Calu3 (cell line): Measurements from ENCODE around the gene BRD7. TPM values are rescaled to one million over a fixed set of nuclear protein-coding genes. Genes with fewer than 3 reads are reported as not detected.

Source experiments
- BruUV-seq: library from RNA; stranded (reverse); fragments of 400-500 nt; replicated peaks from 2 replicates; lab custom pipeline; 2021; lab: Mats Ljungman, UMichigan
- CTCF ChIA-PET: fragments of 300-600 bp; sonication (Branson Sonifier 250); formaldehyde crosslinking; loops from one replicate; lab custom pipeline; 2022; ENCODE audit warnings: antibody characterized with exemption; lab: Charles Lee
- DNase-seq: peaks from one replicate; pipeline ENCODE4 v3.0.0; 2022
- H3K27ac Mint-ChIP-seq: one replicate; pipeline ENCODE4 v1.8.0; 2022; ENCODE audit warnings: mixed read lengths; ENCODE audit not compliant: unreplicated experiment
- H3K27me3 Mint-ChIP-seq: one replicate; pipeline ENCODE4 v1.8.0; 2022; ENCODE audit warnings: mixed read lengths; ENCODE audit not compliant: unreplicated experiment
- H3K36me3 Mint-ChIP-seq: one replicate; pipeline ENCODE4 v1.8.0; 2022; ENCODE audit warnings: mild to moderate bottlenecking, moderate library complexity, mixed read lengths; ENCODE audit not compliant: insufficient read depth, unreplicated experiment
- H3K4me1 Mint-ChIP-seq: one replicate; pipeline ENCODE4 v1.8.0; 2022; ENCODE audit warnings: mild to moderate bottlenecking, low read depth, mixed read lengths; ENCODE audit not compliant: unreplicated experiment
- H3K4me3 Mint-ChIP-seq: one replicate; pipeline ENCODE4 v1.8.0; 2022; ENCODE audit warnings: mild to moderate bottlenecking, low read depth, moderate library complexity, mixed read lengths; ENCODE audit not compliant: unreplicated experiment
- H3K9me3 Mint-ChIP-seq: one replicate; pipeline ENCODE4 v1.8.0; 2022; ENCODE audit warnings: low read depth, mixed read lengths; ENCODE audit not compliant: unreplicated experiment
- intact Hi-C: fragments of 100-400 bp; cut with micrococcal nuclease; formaldehyde crosslinking; loops from one replicate; pipeline ENCODE4 v1.10.0; 2022; ENCODE audit not compliant: unreplicated experiment
- total RNA-seq: library from RNA; stranded (reverse); gene quantifications from 2 replicates; pipeline ENCODE4 v1.2.3, GENCODE V29; 2022
- TF ChIP-seq, protein P1 (sequence below): fragments of 200-600 bp; IDR thresholded peaks from one replicate; pipeline ENCODE4 v1.8.0; 2022; ENCODE audit warnings: antibody characterized with exemption; ENCODE audit not compliant: unreplicated experiment

The BRD7 gene
- total RNA-seq, 1 experiment from 2014 or later: 98.7 TPM

DNA sequence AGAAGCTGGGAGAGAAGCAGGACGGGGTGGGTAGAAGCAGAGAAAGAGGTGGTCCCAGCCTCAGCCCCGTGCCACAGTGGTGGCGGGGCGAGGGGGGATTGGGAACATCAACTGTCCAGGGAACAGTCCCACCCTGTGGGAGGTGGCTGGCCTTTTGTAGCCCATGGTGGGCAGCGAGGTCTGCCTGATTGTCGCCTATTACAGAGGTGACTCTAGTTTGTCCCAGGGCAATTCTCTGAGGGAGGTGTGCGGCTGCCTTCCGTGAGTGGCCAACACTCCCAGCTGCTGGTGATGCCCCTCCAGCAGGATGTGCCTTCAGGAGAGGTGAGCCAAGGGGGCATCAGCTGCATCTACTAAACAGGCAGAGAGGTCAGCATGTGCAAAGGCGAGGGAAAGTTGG, 5.0 kb upstream of the BRD7 start:
- TF ChIP-seq, protein P1, sequence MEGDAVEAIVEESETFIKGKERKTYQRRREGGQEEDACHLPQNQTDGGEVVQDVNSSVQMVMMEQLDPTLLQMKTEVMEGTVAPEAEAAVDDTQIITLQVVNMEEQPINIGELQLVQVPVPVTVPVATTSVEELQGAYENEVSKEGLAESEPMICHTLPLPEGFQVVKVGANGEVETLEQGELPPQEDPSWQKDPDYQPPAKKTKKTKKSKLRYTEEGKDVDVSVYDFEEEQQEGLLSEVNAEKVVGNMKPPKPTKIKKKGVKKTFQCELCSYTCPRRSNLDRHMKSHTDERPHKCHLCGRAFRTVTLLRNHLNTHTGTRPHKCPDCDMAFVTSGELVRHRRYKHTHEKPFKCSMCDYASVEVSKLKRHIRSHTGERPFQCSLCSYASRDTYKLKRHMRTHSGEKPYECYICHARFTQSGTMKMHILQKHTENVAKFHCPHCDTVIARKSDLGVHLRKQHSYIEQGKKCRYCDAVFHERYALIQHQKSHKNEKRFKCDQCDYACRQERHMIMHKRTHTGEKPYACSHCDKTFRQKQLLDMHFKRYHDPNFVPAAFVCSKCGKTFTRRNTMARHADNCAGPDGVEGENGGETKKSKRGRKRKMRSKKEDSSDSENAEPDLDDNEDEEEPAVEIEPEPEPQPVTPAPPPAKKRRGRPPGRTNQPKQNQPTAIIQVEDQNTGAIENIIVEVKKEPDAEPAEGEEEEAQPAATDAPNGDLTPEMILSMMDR: no peak
- DNase-seq: no peak
- intact Hi-C loops: loop anchor here (1.0 to 5.0 kb wide), 3 partner anchors 292 to 433 kb away; no protein-coding TSS in a partner anchor
- CTCF ChIA-PET: interaction anchor here (0.5 to 2.0 kb wide), 5 partner anchors 143 to 433 kb away, joined by 4 to 24 read pairs (median 14); no protein-coding TSS in a partner anchor
- Mint-ChIP-seq H3K9me3 (no peaks in the 10 kb centered on the region), H3K27ac (no peak overlapping the region), H3K27me3 (peaks cover 41% of the 10 kb centered on the region), H3K36me3 (peaks cover 6% of the 10 kb centered on the region), H3K4me1 (no peaks in the 10 kb centered on the region), H3K4me3 (no peak overlapping the region)
- no TSS peak for BruUV-seq

DNA sequence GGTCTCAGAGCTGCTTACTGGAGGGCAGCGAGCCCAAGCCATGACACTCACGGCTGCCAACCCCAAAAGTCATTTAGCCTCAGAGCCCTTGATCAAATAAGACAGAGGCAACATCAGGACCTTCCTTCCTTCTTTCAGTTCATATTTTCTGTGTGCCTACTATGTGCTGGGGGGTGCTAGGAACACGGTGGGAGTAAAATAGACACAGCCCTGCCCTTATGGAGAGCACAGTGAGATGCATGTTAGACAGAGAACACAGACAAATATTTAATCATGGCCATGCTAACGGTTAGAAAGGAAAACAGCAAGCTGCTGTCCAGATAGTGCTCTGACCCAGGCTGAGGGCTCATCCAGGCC, 4.5 kb upstream of the BRD7 start:
- DNase-seq: no peak
- Mint-ChIP-seq H3K4me1 (no peaks in the 10 kb centered on the region), H3K27ac (no peak overlapping the region), H3K27me3 (peaks cover 41% of the 10 kb centered on the region), H3K36me3 (peaks cover 8% of the 10 kb centered on the region), H3K4me3 (no peak overlapping the region), H3K9me3 (no peaks in the 10 kb centered on the region)
- TF ChIP-seq, protein P1: no peak
- CTCF ChIA-PET: interaction anchor here (0.5 to 2.0 kb wide), 3 partner anchors 143 to 291 kb away, joined by 4 to 24 read pairs (median 18); no protein-coding TSS in a partner anchor
- BruUV-seq: no TSS peak
- intact Hi-C loops: loop anchor here (5.0 kb wide), 1 partner anchor 374 kb away; no protein-coding TSS in a partner anchor

- H3K27me3 Mint-ChIP-seq: peaks cover 41% of the 10 kb centered on the region
- H3K4me3 Mint-ChIP-seq: no peak overlapping the region
- H3K36me3 Mint-ChIP-seq: peaks cover 13% of the 10 kb centered on the region
- intact Hi-C loops: loop anchor here (5.0 kb wide), 1 partner anchor 375 kb away; no protein-coding TSS in a partner anchor
- no TSS peak for BruUV-seq
- H3K27ac Mint-ChIP-seq: no peak overlapping the region
- H3K4me1 Mint-ChIP-seq: peaks cover under 1% of the 10 kb centered on the region
- DNase-seq: no peak
- H3K9me3 Mint-ChIP-seq: no peaks in the 10 kb centered on the region
- CTCF ChIA-PET: interaction anchor here (0.5 to 1.6 kb wide), 4 partner anchors 144 to 434 kb away, joined by 3 to 7 read pairs (median 5); no protein-coding TSS in a partner anchor
- TF ChIP-seq, protein P1: no peak
Measured at GRCh38 chr16:50372611-50373344, 4.0 kb upstream of the BRD7 start.

- H3K4me1 Mint-ChIP-seq: peaks cover 6% of the 10 kb centered on the region
- H3K27me3 Mint-ChIP-seq: peaks cover 41% of the 10 kb centered on the region
- CTCF ChIA-PET: interaction anchor here (1.2 to 1.6 kb wide), 4 partner anchors 162 to 434 kb away, joined by 3 to 7 read pairs (median 4); no protein-coding TSS in a partner anchor
- TF ChIP-seq, protein P1: no peak
- intact Hi-C loops: loop anchor here (5.0 kb wide), 1 partner anchor 375 kb away; no protein-coding TSS in a partner anchor
- DNase-seq: no peak
- peaks cover 19% of the 10 kb centered on the region for H3K36me3 Mint-ChIP-seq
- no peaks in the 10 kb centered on the region for H3K9me3 Mint-ChIP-seq
- no peak overlapping the region for H3K27ac Mint-ChIP-seq
- no TSS peak for BruUV-seq
- no peak overlapping the region for H3K4me3 Mint-ChIP-seq
Measured at GRCh38 chr16:50371936-50372595, 3.3 kb upstream of the BRD7 start.
